Skin epidermis (tissue), 12 donors: ENCODE data around the gene ANO1.

ENCODE experiments used
- H3K27ac ChIP-seq, 21 experiments: fragments of 200-600 bp; sonication (generic) in 11 of 21; one replicate each; pipeline ENCODE4 v1.5.0; 2020; ENCODE audit warnings: mild to moderate bottlenecking in 3 of 21, inconsistent platforms in 2 of 21, moderate library complexity in 2 of 21
- H3K4me3 ChIP-seq, 7 experiments: fragments of 200-600 bp; sonication (generic) in 2 of 7; one replicate each; pipeline ENCODE4 v1.5.0; 2020; ENCODE audit warnings: inconsistent platforms in 2 of 7, mild to moderate bottlenecking in 2 of 7, moderate library complexity in 1 of 7

The ANO1 gene

DNA sequence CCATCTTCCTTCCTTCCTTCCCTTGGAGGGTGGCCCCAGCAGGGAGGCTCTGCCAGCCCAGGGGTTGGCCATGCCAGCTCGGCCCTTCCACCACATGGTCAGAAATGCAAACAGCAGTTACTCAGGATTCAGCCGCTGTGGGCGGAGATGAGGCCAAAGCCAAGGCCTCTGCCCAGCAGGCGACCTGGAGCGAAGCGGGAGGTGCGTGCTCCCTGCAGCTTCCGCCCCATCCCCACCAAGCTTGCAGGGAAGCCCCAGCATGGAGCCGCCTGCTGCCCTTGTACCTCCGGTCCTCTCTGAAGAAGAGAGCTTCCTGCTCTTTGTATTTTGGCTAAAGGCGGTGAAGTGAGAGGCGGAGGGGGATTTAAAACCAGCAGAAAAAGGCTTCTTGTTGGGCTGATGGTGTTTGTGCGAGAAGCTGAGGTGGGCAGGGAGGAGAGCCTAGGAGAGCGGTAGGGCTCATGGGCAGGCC is 50.4 kb downstream of the ANO1 start:
- Histone ChIP-seq H3K27ac (no peak overlapping the region), H3K4me3 (no peak overlapping the region)

- Histone ChIP-seq H3K4me3 (no peak overlapping the region), H3K27ac (no peak overlapping the region)
Measured at GRCh38 chr11:70129051-70129592, 51.0 kb downstream of the ANO1 start.

DNA sequence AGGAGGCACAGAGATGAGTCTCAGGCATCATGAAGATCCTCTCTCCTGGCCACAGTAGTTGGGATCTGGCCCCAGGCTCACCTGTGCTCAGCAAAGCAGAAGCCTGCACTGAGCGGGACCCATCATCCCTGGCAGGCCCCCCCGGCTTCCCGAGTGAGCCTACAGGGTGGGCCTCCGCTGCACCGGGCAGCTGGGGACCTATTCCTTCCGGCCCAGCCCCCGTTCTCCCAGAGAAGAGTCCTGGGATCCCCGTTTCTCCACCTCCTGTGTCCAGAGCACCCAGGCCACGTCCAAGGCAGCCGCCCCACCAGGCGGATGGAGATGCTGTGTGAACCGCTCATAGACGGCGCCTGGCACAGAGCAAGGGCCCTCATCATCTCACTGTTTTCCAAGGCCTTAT is 52.5 kb downstream of the ANO1 start:
- no peak overlapping the region for H3K4me3 ChIP-seq

GRCh38 chr11:70131606-70132190 is 53.6 kb downstream of the ANO1 start:
- no peak overlapping the region for H3K4me3 ChIP-seq
- no peak overlapping the region for H3K27ac ChIP-seq

More for the DNA sequence above, 52.5 kb downstream of the ANO1 start:
- H3K27ac ChIP-seq = no peak overlapping the region

DNA sequence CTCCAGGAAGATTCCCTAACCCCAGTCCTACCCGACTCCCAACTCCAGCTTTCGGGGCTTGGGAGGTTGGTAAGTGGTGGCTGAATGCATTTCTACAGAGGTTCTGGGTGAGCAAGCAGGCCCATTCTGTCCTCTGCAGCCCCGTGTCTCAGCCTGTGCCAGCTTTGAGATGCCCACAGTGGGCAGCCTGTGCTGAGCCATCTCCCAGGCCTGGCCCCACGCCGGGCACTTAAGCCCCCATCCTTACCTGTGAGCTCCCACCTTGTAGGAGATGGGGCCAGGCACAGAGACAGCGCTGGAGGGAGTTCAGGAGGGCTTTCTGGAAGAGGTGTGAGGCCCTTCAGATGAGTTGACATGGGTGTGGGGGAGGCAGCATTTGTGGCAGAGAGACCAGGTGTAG is 54.5 kb downstream of the ANO1 start:
- H3K27ac ChIP-seq = no peak overlapping the region

GRCh38 chr11:70133771-70134335 is 55.7 kb downstream of the ANO1 start:
- H3K27ac ChIP-seq = no peak overlapping the region
- no peak overlapping the region for H3K4me3 ChIP-seq

More for the DNA sequence above, 54.5 kb downstream of the ANO1 start:
- H3K4me3 ChIP-seq = no peak overlapping the region

GRCh38 chr11:70134490-70134889 is 56.4 kb downstream of the ANO1 start:
- H3K4me3 ChIP-seq = no peak overlapping the region
- no peak overlapping the region for H3K27ac ChIP-seq

- Histone ChIP-seq H3K4me3 (no peak overlapping the region), H3K27ac (no peak overlapping the region)
Measured at GRCh38 chr11:70135142-70135541, 57.0 kb downstream of the ANO1 start.

- Histone ChIP-seq H3K4me3 (no peak overlapping the region), H3K27ac (no peak overlapping the region)
Measured at GRCh38 chr11:70135625-70136059, 57.5 kb downstream of the ANO1 start.

- H3K27ac ChIP-seq = no peak overlapping the region
- no peak overlapping the region for H3K4me3 ChIP-seq
Measured at GRCh38 chr11:70137383-70137782, 59.3 kb downstream of the ANO1 start.

DNA sequence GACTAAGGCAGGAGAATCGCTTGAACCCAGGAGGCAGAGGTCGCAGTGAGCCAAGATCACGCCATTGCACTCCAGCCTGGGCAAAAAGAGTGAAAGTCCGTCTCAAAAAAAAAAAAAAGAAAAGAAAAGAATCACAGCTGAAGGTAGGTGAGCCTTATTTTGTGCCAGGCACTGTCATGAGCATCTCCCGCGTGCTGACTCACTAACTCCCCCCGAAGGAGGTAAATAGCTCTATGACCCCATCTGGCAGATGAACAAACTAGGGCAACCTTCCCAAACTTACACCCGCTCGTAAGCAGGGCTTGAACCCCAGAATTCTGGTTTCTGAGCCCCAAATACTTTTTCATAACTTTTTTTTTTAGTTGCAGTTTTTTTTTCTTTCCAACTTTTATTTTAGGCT is 60.3 kb downstream of the ANO1 start:
- peak overlapping the region in 1 of 21 experiments; percentile 78 for H3K27ac ChIP-seq
- no peak overlapping the region for H3K4me3 ChIP-seq

DNA sequence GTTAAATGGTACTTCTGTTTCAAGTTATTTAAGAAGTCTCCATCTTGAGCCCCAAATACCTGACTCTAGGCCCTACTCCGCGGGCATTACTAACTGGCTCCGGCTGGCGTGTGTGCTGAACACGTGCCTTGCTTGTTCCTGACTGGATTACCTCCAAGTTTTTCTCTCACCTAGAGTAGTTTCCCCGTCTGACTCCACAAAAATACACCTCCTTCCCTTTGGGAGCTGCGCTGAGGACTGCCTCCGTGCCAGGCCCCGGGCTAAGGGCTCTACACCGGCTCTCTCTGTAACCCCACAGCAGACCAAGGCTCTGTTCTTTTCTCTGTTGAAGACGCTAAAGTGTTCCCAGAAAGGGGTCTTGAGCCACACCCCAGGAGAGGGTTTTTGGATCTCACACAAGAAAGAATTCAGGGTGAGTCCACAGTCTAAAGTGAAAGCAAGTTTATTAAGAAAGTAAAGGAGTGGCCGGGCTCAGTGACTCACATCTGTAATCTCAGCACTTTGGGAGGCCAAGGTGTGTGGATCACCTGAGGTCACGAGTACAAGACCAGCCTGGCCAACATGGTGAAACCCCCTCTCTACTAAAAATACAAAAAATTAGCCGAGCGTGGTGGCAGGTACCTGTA is 61.8 kb downstream of the ANO1 start:
- Histone ChIP-seq H3K4me3 (no peak overlapping the region), H3K27ac (peak overlapping the region in 16 of 21 experiments; percentile 15 to 88 (median 63))

DNA sequence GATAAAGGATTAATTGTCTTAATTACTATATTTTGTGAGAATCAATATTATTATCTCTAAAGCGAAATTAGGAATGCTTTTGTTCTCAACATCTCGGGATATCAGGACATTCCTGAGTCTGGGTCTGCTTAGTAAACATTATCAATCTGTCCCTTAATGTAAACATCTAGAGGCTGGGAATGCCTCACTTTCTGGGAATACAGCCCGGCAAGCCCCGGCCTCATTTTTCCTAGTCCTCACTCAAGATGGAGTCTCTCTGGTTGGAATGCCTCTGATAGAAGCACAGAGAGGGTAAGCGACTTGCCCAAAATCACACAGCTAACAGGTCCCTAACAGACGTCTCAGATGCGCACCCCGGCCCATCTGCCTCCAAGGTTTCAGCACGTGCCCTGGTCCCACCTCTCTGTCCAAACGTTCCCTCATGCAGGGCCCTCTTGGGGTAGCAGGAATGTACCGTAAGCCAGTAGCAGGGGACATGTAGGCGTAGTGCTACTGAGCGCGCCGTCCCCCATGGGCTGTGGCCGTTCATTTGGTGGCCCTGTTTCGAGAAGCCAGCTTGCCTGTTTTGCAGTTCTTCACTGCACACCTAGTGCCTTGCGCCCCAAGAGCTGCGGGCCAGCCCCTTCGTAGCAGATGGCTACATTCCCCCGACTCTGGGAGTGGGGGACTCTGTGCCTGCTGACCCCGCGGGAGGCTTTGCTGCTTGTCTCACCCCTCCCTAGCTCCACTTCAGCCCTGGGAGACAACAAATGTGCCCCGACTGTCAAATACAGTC is 62.8 kb downstream of the ANO1 start:
- Histone ChIP-seq H3K27ac (peak overlapping the region in 14 of 21 experiments; percentile 39 to 88 (median 64)), H3K4me3 (no peak overlapping the region)

GRCh38 chr11:70141486-70142220 is 63.5 kb downstream of the ANO1 start:
- Histone ChIP-seq H3K4me3 (peak overlapping the region in 1 of 7 experiments; percentile 23), H3K27ac (peak overlapping the region in 17 of 21 experiments; percentile 40 to 88 (median 61))

GRCh38 chr11:70142221-70142875 is 64.2 kb downstream of the ANO1 start:
- Histone ChIP-seq H3K4me3 (peak overlapping the region in 1 of 7 experiments; percentile 23), H3K27ac (peak overlapping the region in 10 of 21 experiments; percentile 0 to 88 (median 72))

GRCh38 chr11:70144262-70144661 is 66.1 kb downstream of the ANO1 start:
- no peak overlapping the region for H3K4me3 ChIP-seq
- no peak overlapping the region for H3K27ac ChIP-seq

- Histone ChIP-seq H3K4me3 (no peak overlapping the region), H3K27ac (no peak overlapping the region)
Measured at GRCh38 chr11:70145071-70145470, 67.0 kb downstream of the ANO1 start.

GRCh38 chr11:70145841-70146240 is 67.7 kb downstream of the ANO1 start:
- no peak overlapping the region for H3K27ac ChIP-seq
- no peak overlapping the region for H3K4me3 ChIP-seq

DNA sequence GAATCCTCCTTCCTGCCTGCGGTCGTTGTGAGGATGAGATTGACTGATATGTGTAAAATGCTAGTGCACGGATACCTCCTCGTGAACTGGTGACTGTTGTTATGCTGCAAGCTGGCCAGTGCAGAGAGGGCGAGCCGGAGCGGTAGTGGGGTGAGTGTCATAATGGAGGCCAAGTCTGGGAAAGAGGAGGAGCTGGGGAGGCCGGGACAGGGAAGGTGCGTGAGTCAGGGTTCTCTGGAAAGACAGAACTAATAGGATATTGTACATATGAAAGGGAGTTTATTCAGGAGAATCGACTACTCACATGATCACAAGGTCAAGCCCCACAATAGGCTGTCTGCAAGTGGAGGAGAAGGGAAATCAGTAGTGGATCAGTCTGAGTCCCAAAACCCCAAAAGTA is 68.2 kb downstream of the ANO1 start:
- Histone ChIP-seq H3K4me3 (no peak overlapping the region), H3K27ac (no peak overlapping the region)
